Astrocyte (in vitro differentiated cells and primary cell): ENCODE measurements around the gene SP6. TPM values are rescaled to one million over a fixed set of nuclear protein-coding genes. Genes with fewer than 3 reads are reported as not detected.
A peak's percentile ranks its signal among the peaks of the same experiment; 100 is the strongest.

Experiments
- DNase-seq: peaks from one replicate; pipeline ENCODE4 v3.0.0-alpha.2; 2010; ENCODE audit warnings: low read depth
- FAIRE-seq: peaks from 2 replicates; lab custom pipeline; 2011; peaks lifted over from hg19 to GRCh38; lab: Jason Lieb, UNC
- H2AFZ ChIP-seq: 2 replicates; pipeline ENCODE4 v1.6.0; 2012; ENCODE audit warnings: low read depth, low read length, inconsistent platforms
- H3K27ac ChIP-seq: 2 replicates; pipeline ENCODE4 v1.5.1; 2011; ENCODE audit warnings: low read depth, low read length, inconsistent platforms
- H3K27me3 ChIP-seq: 2 replicates; pipeline ENCODE4 v1.6.0; 2011; ENCODE audit warnings: low read length, inconsistent platforms; ENCODE audit not compliant: insufficient read depth
- H3K36me3 ChIP-seq: 2 replicates; pipeline ENCODE4 v1.5.1; 2011; ENCODE audit warnings: low read length, inconsistent platforms; ENCODE audit not compliant: insufficient read depth
- H3K4me1 ChIP-seq: 2 replicates; pipeline ENCODE4 v1.5.1; 2011; ENCODE audit warnings: low read length, inconsistent platforms; ENCODE audit not compliant: insufficient read depth
- H3K4me2 ChIP-seq: 2 replicates; pipeline ENCODE4 v1.6.0; 2012; ENCODE audit warnings: low read length, inconsistent platforms
- H3K4me3 ChIP-seq: 2 replicates; pipeline ENCODE4 v1.5.1; 2011; ENCODE audit warnings: low read depth, mild to moderate bottlenecking, low read length, inconsistent platforms; ENCODE audit not compliant: insufficient read depth
- H3K79me2 ChIP-seq: 2 replicates; pipeline ENCODE4 v1.6.0; 2012; ENCODE audit warnings: mild to moderate bottlenecking, low read length, inconsistent platforms; ENCODE audit not compliant: insufficient read depth
- H3K9ac ChIP-seq: 2 replicates; pipeline ENCODE4 v1.6.0; 2012; ENCODE audit warnings: mild to moderate bottlenecking, low read length, inconsistent platforms
- H3K9me3 ChIP-seq: 2 replicates; pipeline ENCODE4 v1.5.1; 2012; ENCODE audit warnings: low read depth, mild to moderate bottlenecking, low read length, inconsistent platforms; ENCODE audit not compliant: insufficient read depth
- H4K20me1 ChIP-seq: 2 replicates; pipeline ENCODE4 v1.6.0; 2012; ENCODE audit warnings: low read length, inconsistent platforms; ENCODE audit not compliant: insufficient read depth
- H3K27ac Mint-ChIP-seq: one replicate; pipeline ENCODE4 v1.8.0; 2021; ENCODE audit warnings: mild to moderate bottlenecking, mixed read lengths; ENCODE audit not compliant: unreplicated experiment
- H3K27me3 Mint-ChIP-seq: one replicate; pipeline ENCODE4 v1.8.0; 2021; ENCODE audit warnings: low read depth, mixed read lengths; ENCODE audit not compliant: unreplicated experiment
- H3K36me3 Mint-ChIP-seq: one replicate; pipeline ENCODE4 v1.8.0; 2021; ENCODE audit warnings: low read depth, mixed read lengths; ENCODE audit not compliant: unreplicated experiment
- H3K4me1 Mint-ChIP-seq: one replicate; pipeline ENCODE4 v1.8.0; 2021; ENCODE audit warnings: low read depth, mixed read lengths; ENCODE audit not compliant: unreplicated experiment
- H3K4me3 Mint-ChIP-seq: one replicate; pipeline ENCODE4 v1.8.0; 2021; ENCODE audit warnings: mild to moderate bottlenecking, moderate library complexity, mixed read lengths; ENCODE audit not compliant: unreplicated experiment
- H3K9me3 Mint-ChIP-seq: one replicate; pipeline ENCODE4 v1.8.0; 2021; ENCODE audit warnings: mild to moderate bottlenecking, mixed read lengths; ENCODE audit not compliant: unreplicated experiment
- CTCF ChIP-seq: IDR thresholded peaks from 2 replicates; pipeline ENCODE4 v1.5.1; 2011; ENCODE audit warnings: low read depth, mild to moderate bottlenecking, inconsistent platforms, low read length, moderate library complexity; ENCODE audit not compliant: insufficient read depth
- EZH2 ChIP-seq: IDR thresholded peaks from 2 replicates; pipeline ENCODE4 v1.6.1; 2012; ENCODE audit warnings: mild to moderate bottlenecking, low read length, inconsistent platforms; ENCODE audit not compliant: insufficient read depth
- total RNA-seq: library from RNA; stranded (reverse); gene quantifications from 2 replicates; pipeline ENCODE4 v1.2.1, GENCODE V29; 2021

SP6 gene
- total RNA-seq, 1 donor from 2014 or later: 1.6 TPM

DNA sequence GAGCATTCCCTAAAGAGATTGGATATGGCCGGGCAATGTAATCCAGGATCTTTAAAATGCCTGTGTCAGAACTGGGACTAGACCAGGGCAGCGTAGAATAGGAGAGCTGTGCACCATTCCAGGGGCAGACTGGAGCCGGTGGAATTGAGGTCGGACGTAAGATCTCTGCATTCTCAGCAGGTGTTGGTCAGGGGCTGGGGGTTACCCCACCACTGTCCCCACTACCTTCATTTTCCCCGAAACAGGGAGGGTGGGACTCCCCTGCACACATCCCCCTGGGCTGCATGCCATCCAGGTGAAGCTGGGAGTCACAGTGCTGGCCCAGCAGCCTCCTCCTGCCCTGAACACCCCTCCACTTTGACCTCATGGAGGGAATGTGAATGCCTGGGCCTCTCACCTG is 47.2 kb downstream of the SP6 start:
- Histone ChIP-seq H3K36me3 (no peaks in the 10 kb centered on the region), H3K27ac (no peak overlapping the region), H3K27me3 (peaks cover 27% of the 10 kb centered on the region), H2AFZ (no peak overlapping the region), H3K4me1 (no peaks in the 10 kb centered on the region), H3K4me2 (no peak overlapping the region), H3K4me3 (no peak overlapping the region), H3K79me2 (no peaks in the 10 kb centered on the region), H3K9ac (no peak overlapping the region), H3K9me3 (no peaks in the 10 kb centered on the region), H4K20me1 (peaks cover 21% of the 10 kb centered on the region)
- DNase-seq: no peak
- H3K36me3 Mint-ChIP-seq: peaks cover 17% of the 10 kb centered on the region
- no peaks in the 10 kb centered on the region for H3K9me3 Mint-ChIP-seq
- H3K4me1 Mint-ChIP-seq: no peaks in the 10 kb centered on the region
- TF ChIP-seq CTCF: no peak
- no peak for TF ChIP-seq EZH2
- peaks cover 40% of the 10 kb centered on the region for H3K27me3 Mint-ChIP-seq
- no peak overlapping the region for H3K4me3 Mint-ChIP-seq
- FAIRE-seq: no peak
- H3K27ac Mint-ChIP-seq: no peak overlapping the region

DNA sequence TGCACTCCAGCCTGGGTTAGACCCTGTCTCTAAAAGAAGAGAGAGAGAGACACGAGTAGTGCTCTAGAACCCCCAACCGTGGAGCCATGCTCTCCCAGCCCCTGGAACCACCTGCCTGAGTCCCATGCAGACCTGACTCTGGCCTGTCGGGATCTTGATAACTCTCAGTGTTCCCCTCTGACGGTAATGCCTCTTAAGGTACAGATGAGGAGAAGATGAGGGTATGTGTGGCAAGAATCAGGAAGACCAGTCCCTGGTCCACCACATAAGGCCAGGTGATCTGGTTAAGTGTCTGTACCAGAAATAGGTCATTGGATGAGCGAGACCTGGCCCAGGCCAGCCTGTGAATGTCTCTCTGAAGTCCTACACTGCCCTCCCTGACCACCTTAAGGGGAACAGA is 47.8 kb downstream of the SP6 start:
- H2AFZ ChIP-seq: no peak overlapping the region
- H4K20me1 ChIP-seq: peaks cover 15% of the 10 kb centered on the region
- Mint-ChIP-seq H3K9me3 (no peaks in the 10 kb centered on the region), H3K4me1 (no peaks in the 10 kb centered on the region), H3K27ac (no peak overlapping the region), H3K4me3 (no peak overlapping the region), H3K27me3 (peaks cover 44% of the 10 kb centered on the region), H3K36me3 (peaks cover 13% of the 10 kb centered on the region)
- no peaks in the 10 kb centered on the region for H3K36me3 ChIP-seq
- H3K27ac ChIP-seq: no peak overlapping the region
- H3K4me1 ChIP-seq: no peaks in the 10 kb centered on the region
- H3K4me2 ChIP-seq: no peak overlapping the region
- peaks cover 27% of the 10 kb centered on the region for H3K27me3 ChIP-seq
- DNase-seq (no peak), FAIRE-seq (no peak)
- TF ChIP-seq EZH2 (no peak), CTCF (no peak)
- no peaks in the 10 kb centered on the region for H3K9me3 ChIP-seq
- H3K79me2 ChIP-seq: no peaks in the 10 kb centered on the region
- H3K9ac ChIP-seq: no peak overlapping the region
- no peak overlapping the region for H3K4me3 ChIP-seq

DNA sequence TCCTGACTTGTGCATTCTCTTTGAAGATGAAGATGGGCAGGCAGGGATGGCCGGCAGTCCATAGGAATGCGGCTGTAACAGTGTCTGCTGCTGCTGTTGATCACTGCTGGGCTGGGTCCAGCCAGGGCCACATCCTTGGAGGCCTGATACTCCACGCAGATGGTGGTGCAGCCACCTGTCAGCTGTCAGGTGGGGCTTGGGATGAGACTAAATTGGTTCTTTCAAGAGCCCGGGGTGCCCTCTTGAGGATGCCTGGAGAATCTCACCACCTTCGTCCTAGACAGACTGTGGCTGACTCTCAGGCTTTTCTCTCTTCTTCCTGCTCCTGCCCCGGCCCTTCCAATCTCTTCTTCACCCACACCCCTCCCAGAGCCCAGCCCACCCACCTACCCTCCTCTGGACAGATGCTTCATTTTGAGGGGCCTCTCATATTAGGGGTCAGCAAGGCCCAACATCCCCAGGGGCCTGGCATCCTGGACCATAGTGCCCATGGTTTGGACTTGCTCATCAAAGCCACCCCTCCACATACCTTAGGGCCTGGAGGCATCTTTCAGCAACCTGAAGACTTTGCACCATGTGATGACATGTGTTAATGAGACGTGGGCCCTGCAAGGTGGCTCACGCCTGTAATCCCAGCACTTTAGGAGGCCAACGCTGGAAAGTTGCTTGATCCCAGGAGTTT is 48.5 kb downstream of the SP6 start:
- DNase-seq (peak; percentile 6), FAIRE-seq (no peak)
- Histone ChIP-seq H3K27me3 (peaks cover 28% of the 10 kb centered on the region), H4K20me1 (peaks cover 11% of the 10 kb centered on the region), H3K4me1 (no peaks in the 10 kb centered on the region), H3K9me3 (no peaks in the 10 kb centered on the region), H3K79me2 (no peaks in the 10 kb centered on the region), H3K4me2 (no peak overlapping the region), H3K9ac (no peak overlapping the region), H3K27ac (no peak overlapping the region), H3K4me3 (no peak overlapping the region), H3K36me3 (no peaks in the 10 kb centered on the region), H2AFZ (no peak overlapping the region)
- no peak overlapping the region for H3K4me3 Mint-ChIP-seq
- no peak overlapping the region for H3K27ac Mint-ChIP-seq
- peaks cover 11% of the 10 kb centered on the region for H3K36me3 Mint-ChIP-seq
- H3K27me3 Mint-ChIP-seq: peaks cover 50% of the 10 kb centered on the region
- TF ChIP-seq CTCF (peak; percentile 37), EZH2 (no peak)
- no peaks in the 10 kb centered on the region for H3K4me1 Mint-ChIP-seq
- peaks cover 1% of the 10 kb centered on the region for H3K9me3 Mint-ChIP-seq
